H9 (cell line): ENCODE data around the gene PITPNM3. TPM values are rescaled to one million over a fixed set of nuclear protein-coding genes. Genes with fewer than 3 reads are reported as not detected.

ENCODE experiments used
- DNase-seq: peaks from one replicate; pipeline ENCODE4 v3.0.0-alpha.2; 2017
- H2AFZ ChIP-seq: one replicate; pipeline ENCODE4 v1.6.1; 2013; ENCODE audit warnings: mild to moderate bottlenecking, low read length, control low read depth, moderate library complexity
- H2AK5ac ChIP-seq: 2 replicates; pipeline ENCODE4 v1.6.1; 2013; ENCODE audit warnings: low read length, control low read depth, mixed read lengths; ENCODE audit not compliant: insufficient read length
- H2BK120ac ChIP-seq: one replicate; pipeline ENCODE4 v1.6.1; 2013; ENCODE audit warnings: low read depth, mild to moderate bottlenecking, low read length, control low read depth, inconsistent platforms; ENCODE audit not compliant: poor library complexity, severe bottlenecking
- H2BK12ac ChIP-seq: 2 replicates; pipeline ENCODE4 v1.6.1; 2013; ENCODE audit warnings: low read length, control low read depth, mixed read lengths, low read depth; ENCODE audit not compliant: insufficient read length
- H2BK15ac ChIP-seq: 2 replicates; pipeline ENCODE4 v1.6.1; 2013; ENCODE audit warnings: low read depth, low read length, control low read depth
- H2BK20ac ChIP-seq: one replicate; pipeline ENCODE4 v1.6.1; 2013; ENCODE audit warnings: low read depth, mild to moderate bottlenecking, low read length, control low read depth, inconsistent platforms; ENCODE audit not compliant: poor library complexity, severe bottlenecking
- H2BK5ac ChIP-seq: 2 replicates; pipeline ENCODE4 v1.6.1; 2013; ENCODE audit warnings: low read length, control low read depth, mixed read lengths; ENCODE audit not compliant: insufficient read length
- H3K14ac ChIP-seq: 2 replicates; pipeline ENCODE4 v1.6.1; 2013; ENCODE audit warnings: low read length, control low read depth; ENCODE audit not compliant: insufficient read depth
- H3K18ac ChIP-seq: 2 replicates; pipeline ENCODE4 v1.6.1; 2013; ENCODE audit warnings: low read depth, mild to moderate bottlenecking, mixed read lengths, low read length, control low read depth; ENCODE audit not compliant: insufficient read length
- H3K23ac ChIP-seq: 2 replicates; pipeline ENCODE4 v1.6.1; 2013; ENCODE audit warnings: low read length, control low read depth, mixed read lengths, low read depth; ENCODE audit not compliant: insufficient read length
- H3K23me2 ChIP-seq: 2 replicates; pipeline ENCODE4 v1.6.1; 2013; ENCODE audit warnings: low read depth, mild to moderate bottlenecking, mixed read lengths, low read length, control low read depth; ENCODE audit not compliant: insufficient read length, poor library complexity, severe bottlenecking
- H3K27ac ChIP-seq: 2 replicates; pipeline ENCODE4 v1.5.1; 2013; ENCODE audit warnings: low read length, control low read depth, mixed read lengths, low read depth; ENCODE audit not compliant: insufficient read length
- H3K27me3 ChIP-seq: 2 replicates; pipeline ENCODE4 v1.6.1; 2013; ENCODE audit warnings: low read length, control low read depth, inconsistent platforms; ENCODE audit not compliant: insufficient read depth
- H3K4ac ChIP-seq: 2 replicates; pipeline ENCODE4 v1.6.1; 2013; ENCODE audit warnings: low read depth, mild to moderate bottlenecking, control low read depth, inconsistent platforms, low read length, moderate library complexity
- H3K4me1 ChIP-seq: 2 replicates; pipeline ENCODE4 v1.6.1; 2013; ENCODE audit warnings: low read length, control low read depth, inconsistent platforms; ENCODE audit not compliant: insufficient read depth
- H3K4me2 ChIP-seq: 2 replicates; pipeline ENCODE4 v1.6.1; 2013; ENCODE audit warnings: low read length, control low read depth, mixed read lengths; ENCODE audit not compliant: insufficient read length, insufficient read depth
- H3K56ac ChIP-seq: 2 replicates; pipeline ENCODE4 v1.6.1; 2013; ENCODE audit warnings: low read depth, mild to moderate bottlenecking, mixed read lengths, low read length, control low read depth; ENCODE audit not compliant: insufficient read length
- H3K79me1 ChIP-seq: 2 replicates; pipeline ENCODE4 v1.6.1; 2013; ENCODE audit warnings: low read depth, mild to moderate bottlenecking, moderate library complexity, low read length, control low read depth, inconsistent platforms; ENCODE audit not compliant: insufficient read depth, poor library complexity, severe bottlenecking
- H3K79me2 ChIP-seq: 2 replicates; pipeline ENCODE4 v1.6.1; 2013; ENCODE audit warnings: low read length, control low read depth, inconsistent platforms; ENCODE audit not compliant: insufficient read depth
- H3K9ac ChIP-seq: 2 replicates; pipeline ENCODE4 v1.6.1; 2013; ENCODE audit warnings: low read length, control low read depth, mixed read lengths; ENCODE audit not compliant: insufficient read length; ENCODE audit errors: extremely low read depth
- H3K9me3 ChIP-seq: one replicate; pipeline ENCODE4 v1.6.1; 2013; ENCODE audit warnings: low read depth, low read length, inconsistent platforms; ENCODE audit not compliant: control insufficient read depth
- H3T11ph ChIP-seq: one replicate; pipeline ENCODE4 v1.6.1; 2013; ENCODE audit warnings: mild to moderate bottlenecking, low read length, control low read depth, inconsistent platforms
- H4K20me1 ChIP-seq: one replicate; pipeline ENCODE4 v1.6.1; 2013; ENCODE audit not compliant: control insufficient read depth, insufficient read length, insufficient read depth
- H4K5ac ChIP-seq: 2 replicates; pipeline ENCODE4 v1.6.1; 2013; ENCODE audit warnings: low read depth, mild to moderate bottlenecking, mixed read lengths, low read length, control low read depth; ENCODE audit not compliant: insufficient read length
- H4K8ac ChIP-seq: replicated peaks from 2 replicates; pipeline ENCODE4 v1.6.1; 2013; ENCODE audit warnings: low read length, control low read depth, mixed read lengths, low read depth; ENCODE audit not compliant: insufficient read length
- H4K91ac ChIP-seq: 2 replicates; pipeline ENCODE4 v1.6.1; 2013; ENCODE audit warnings: low read depth, mild to moderate bottlenecking, moderate library complexity, mixed read lengths, low read length, control low read depth; ENCODE audit not compliant: insufficient read length
- H3K27ac Mint-ChIP-seq, 3 experiments: 2 replicates in 2 of 3; 3 replicates in 1 of 3; pipeline ENCODE4 v1.8.0; 2020 to 2021; ENCODE audit warnings: mixed read lengths in 3 of 3, mild to moderate bottlenecking in 1 of 3, moderate library complexity in 1 of 3
- H3K27me3 Mint-ChIP-seq: 2 replicates; pipeline ENCODE4 v1.8.0; 2021; ENCODE audit warnings: low read depth, mild to moderate bottlenecking, moderate library complexity, mixed read lengths
- H3K36me3 Mint-ChIP-seq, 3 experiments: 2 replicates in 2 of 3; 3 replicates in 1 of 3; pipeline ENCODE4 v1.8.0; 2020 to 2021; ENCODE audit warnings: low read depth in 3 of 3, mixed read lengths in 3 of 3; ENCODE audit not compliant: insufficient read depth in 1 of 3
- H3K4me1 Mint-ChIP-seq, 2 experiments: 2 replicates each; pipeline ENCODE4 v1.8.0; 2020; ENCODE audit warnings: mixed read lengths in 2 of 2
- H3K4me3 Mint-ChIP-seq, 2 experiments: 2 replicates in 1 of 2; 3 replicates in 1 of 2; pipeline ENCODE4 v1.8.0; 2020 to 2021; ENCODE audit warnings: mild to moderate bottlenecking in 2 of 2, mixed read lengths in 2 of 2, moderate library complexity in 1 of 2
- H3K9me3 Mint-ChIP-seq, 2 experiments: 2 replicates in 1 of 2; 3 replicates in 1 of 2; pipeline ENCODE4 v1.8.0; 2020; ENCODE audit warnings: mild to moderate bottlenecking in 2 of 2, mixed read lengths in 2 of 2, moderate library complexity in 1 of 2
- CTCF ChIP-seq: fragments of 200-600 bp; sonication (generic); conservative IDR thresholded peaks from 3 replicates; pipeline ENCODE4 v1.8.0; 2021; ENCODE audit warnings: antibody characterized with exemption, mild to moderate bottlenecking
- WGBS: extraction: QIAGEN DNeasy Blood & Tissue Kit; methylation state at CpG from one replicate; pipeline ENCODE4 v1.1.7; 2013; ENCODE audit warnings: missing lambda C conversion rate, low lambda C conversion rate, mixed read lengths; ENCODE audit not compliant: insufficient read length; ENCODE audit errors: extremely low coverage; 5-methylcytosine and 5-hydroxymethylcytosine counted together
- total RNA-seq: library from RNA; stranded (reverse); gene quantifications from 2 replicates; pipeline ENCODE4 v1.2.1, GENCODE V29; 2021

Gene PITPNM3
- total RNA-seq, 1 experiment from 2014 or later = 3.4 TPM

DNA sequence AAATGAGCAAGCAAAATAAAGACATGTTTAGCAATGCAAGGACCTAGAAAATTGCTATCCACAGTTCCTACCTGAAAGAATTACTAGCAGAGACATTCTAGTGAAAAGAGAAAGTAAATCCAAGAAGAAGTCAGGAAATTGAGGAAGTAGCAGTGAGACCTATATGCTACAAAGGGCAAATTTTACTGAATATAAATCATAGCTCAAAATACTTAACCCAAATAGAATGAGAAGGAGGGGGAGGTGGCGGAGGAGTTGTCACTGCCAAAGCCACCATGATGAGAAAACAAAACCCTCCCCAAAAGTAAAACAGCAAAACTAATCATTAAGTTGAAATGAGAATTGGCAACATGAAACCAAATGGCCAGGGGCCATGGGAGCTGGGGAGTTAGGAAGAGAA lies 39.3 kb downstream of the PITPNM3 start:
- Mint-ChIP-seq H3K27me3 (peaks cover 2% of the 10 kb centered on the region), H3K4me1 (0 out of 4 replicates have a peak, but pooled peaks cover 0 to under 1% of the 10 kb centered on the region in 2 experiments), H3K9me3 (peaks cover 0 to 7% of the 10 kb centered on the region in 2 experiments; a peak in 2 of 5 replicates), H3K4me3 (no peak overlapping the region), H3K36me3 (peaks cover 0 to 6% (median 3%) of the 10 kb centered on the region in 3 experiments; a peak in 5 of 7 replicates), H3K27ac (no peak overlapping the region; a peak in 1 of 7 replicates)
- Histone ChIP-seq H4K8ac (no peak overlapping the region), H3K56ac (no peak overlapping the region), H3K23ac (no peak overlapping the region), H3K9ac (no peak overlapping the region), H3K27me3 (no peaks in the 10 kb centered on the region), H3K79me1 (no peaks in the 10 kb centered on the region), H3K4me2 (no peak overlapping the region), H2BK20ac (no peak overlapping the region), H3K14ac (no peak overlapping the region), H2AK5ac (no peak overlapping the region), H3K4ac (no peak overlapping the region), H4K20me1 (no peaks in the 10 kb centered on the region), H3K4me1 (no peaks in the 10 kb centered on the region), H2BK120ac (no peak overlapping the region), H3K79me2 (no peaks in the 10 kb centered on the region), H4K5ac (no peak overlapping the region), H3K9me3 (no peaks in the 10 kb centered on the region), H3K27ac (no peak overlapping the region), H2AFZ (no peak overlapping the region), H2BK15ac (no peak overlapping the region), H2BK12ac (no peak overlapping the region), H3T11ph (no peak overlapping the region), H2BK5ac (no peak overlapping the region), H3K23me2 (no peaks in the 10 kb centered on the region), H4K91ac (no peak overlapping the region), H3K18ac (no peak overlapping the region)
- no peak for DNase-seq
- no CpG with 5 or more reads among the region's 1 CpG for WGBS
- no peak for TF ChIP-seq CTCF
